Activated CD8-positive, alpha-beta memory T cell treated with anti-CD3 and anti-CD28 coated beads for 48 hours (primary cell): ENCODE data around the gene FRMD4A.

Experiments
- DNase-seq, 3 experiments: peaks; one replicate each; pipeline ENCODE4 v3.0.0-alpha.2; 2020; ENCODE audit warnings: low read depth in 2 of 3, low spot score in 2 of 3

FRMD4A gene

DNA sequence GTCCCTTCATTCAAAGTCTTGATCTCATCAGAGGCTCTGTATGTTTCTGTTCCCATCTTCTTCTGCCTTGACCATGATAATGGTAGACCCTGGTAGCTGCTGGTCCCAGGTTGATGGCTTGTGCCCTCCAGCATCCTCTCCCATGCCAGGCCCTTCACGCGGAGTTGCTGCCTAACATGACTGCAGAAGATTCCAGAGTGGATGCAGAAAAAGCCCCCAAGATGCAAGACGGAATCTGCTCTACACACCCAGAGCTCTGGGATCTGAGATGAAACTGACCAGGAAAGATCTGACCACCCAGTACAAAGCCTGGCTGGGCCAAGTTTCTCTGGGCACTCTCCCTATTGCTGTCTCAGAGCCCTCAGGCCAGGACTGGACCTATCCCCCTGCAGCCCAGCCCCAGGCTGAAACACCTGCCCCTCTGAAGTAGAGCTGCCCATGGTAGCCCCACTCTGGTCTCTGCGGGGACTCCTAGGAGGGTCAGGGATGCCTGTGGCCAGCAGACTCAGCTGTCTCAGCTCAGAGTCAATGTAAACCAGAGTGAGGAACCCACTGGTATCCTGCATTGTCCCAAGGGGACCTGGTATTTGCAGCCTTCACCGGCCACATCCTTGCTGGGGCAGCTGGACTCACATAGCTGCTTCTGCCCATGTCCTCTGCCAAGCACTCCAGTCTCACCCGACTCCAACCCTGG, 9.5 kb upstream of the FRMD4A start:
- DNase-seq = no peak

- DNase-seq = no peak
Observed at GRCh38 chr10:14336736-14337135, 6.0 kb upstream of the FRMD4A start.

GRCh38 chr10:14334771-14335170, 4.0 kb upstream of the FRMD4A start:
- no peak for DNase-seq

- no peak for DNase-seq
Observed at GRCh38 chr10:14333606-14334005, 2.9 kb upstream of the FRMD4A start.

GRCh38 chr10:14332903-14333302, 2.2 kb upstream of the FRMD4A start:
- no peak for DNase-seq

DNA sequence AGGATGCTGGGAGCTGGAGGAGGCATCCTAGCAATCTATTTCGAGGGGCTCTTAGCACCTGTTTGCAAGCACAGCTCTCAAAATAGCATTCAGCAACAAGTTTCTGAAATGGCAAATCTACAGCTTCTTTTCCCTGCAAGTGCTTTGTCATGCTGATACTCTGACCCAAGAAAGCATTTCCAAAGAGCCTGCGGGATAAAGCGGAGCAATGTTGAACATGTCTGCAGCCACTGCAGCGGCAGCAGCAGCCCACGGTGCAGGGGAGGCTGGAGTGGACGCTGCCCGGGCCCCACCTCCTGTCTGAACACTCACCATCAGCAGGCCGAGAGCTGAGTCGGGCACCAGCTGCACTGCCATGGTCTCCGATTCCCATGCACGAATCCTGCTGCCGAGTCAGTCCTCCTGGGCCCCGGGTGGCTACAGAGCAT, 964 bp downstream of the FRMD4A start:
- no peak for DNase-seq

DNA sequence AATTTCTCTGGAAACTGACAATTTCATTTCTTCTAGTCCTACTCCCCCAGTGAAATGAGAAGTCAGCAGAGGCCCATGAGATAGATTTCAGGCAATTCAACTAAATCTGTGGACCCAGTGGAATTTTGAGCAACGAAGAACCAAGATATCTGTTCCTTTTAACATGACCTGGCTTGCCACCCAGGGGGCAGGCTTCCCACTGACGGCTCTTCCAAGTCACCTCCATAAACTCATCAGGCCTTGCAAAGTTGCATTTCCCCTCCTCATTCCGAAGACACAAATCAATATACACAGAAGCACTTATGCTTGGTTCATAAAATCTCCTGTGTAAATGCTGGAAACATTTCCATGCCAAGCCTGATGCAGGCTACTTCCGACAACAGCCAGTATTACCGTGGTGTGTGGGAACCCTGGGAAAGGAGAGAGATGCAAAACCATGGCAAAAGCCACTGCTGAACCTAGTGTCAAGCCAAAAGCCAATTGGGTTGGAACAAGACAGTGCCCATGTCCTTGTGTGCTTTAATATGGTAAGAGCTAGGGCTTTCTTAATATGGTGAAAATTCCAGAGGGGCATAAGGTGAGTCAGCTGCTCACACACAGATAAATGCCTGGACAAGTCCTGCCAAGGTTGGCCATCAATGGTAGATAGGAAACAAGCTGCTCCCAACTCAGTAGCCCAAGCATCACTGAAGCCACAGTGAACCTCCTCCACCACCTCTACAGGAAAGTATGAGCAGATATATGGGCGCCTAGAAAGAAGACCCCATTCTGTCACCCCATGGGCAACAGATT, 1.6 kb downstream of the FRMD4A start:
- no peak for DNase-seq

GRCh38 chr10:14327527-14327926, 3.2 kb downstream of the FRMD4A start:
- DNase-seq = no peak

GRCh38 chr10:14326581-14326980, 4.1 kb downstream of the FRMD4A start:
- no peak for DNase-seq

GRCh38 chr10:14325325-14325955, 5.3 kb downstream of the FRMD4A start:
- DNase-seq = peak in 2 of 3 experiments; percentile 10 to 12

GRCh38 chr10:14322526-14323188, 8.1 kb downstream of the FRMD4A start:
- DNase-seq = no peak

DNA sequence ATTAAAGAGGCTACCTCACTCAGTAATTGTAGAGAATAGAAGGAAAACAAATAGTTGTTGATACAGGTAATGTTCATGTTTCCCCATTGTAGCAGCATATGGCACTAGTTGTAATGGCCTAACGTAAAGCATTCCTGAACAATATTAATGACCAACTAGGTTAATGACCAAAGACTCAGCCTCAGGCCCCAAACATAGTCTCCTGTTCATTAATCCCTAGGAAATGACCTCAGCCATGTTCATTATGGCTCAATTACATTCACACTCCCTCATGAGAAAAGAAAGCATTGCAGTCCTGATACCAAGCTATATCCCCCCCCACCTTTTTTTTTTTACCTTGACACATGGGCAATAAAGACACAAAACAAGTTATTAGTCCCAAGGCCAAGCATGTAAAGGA, 12.7 kb downstream of the FRMD4A start:
- no peak for DNase-seq

DNA sequence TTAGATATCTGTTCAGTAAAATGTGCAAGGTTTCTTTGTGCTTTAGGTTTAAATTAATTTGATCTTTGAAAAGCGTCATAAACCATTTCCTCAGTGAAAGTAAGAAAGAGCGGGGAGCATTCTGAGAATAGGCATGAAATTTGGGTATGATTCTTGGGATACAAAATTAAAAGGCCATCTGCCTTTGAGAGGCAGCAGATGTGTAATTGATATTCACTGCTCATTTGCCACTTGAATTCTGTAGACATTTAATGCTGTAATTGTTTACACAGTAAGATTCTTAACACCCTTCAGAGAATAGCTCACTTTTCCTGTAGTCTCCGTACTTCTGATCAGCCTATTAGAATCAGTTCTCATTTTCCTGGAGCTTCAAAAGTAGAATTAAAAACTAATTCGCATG, 18.7 kb downstream of the FRMD4A start:
- DNase-seq = no peak

GRCh38 chr10:14311206-14311957, 19.3 kb downstream of the FRMD4A start:
- DNase-seq = no peak

- DNase-seq = no peak
Observed at GRCh38 chr10:14309593-14309992, 21.1 kb downstream of the FRMD4A start.

DNA sequence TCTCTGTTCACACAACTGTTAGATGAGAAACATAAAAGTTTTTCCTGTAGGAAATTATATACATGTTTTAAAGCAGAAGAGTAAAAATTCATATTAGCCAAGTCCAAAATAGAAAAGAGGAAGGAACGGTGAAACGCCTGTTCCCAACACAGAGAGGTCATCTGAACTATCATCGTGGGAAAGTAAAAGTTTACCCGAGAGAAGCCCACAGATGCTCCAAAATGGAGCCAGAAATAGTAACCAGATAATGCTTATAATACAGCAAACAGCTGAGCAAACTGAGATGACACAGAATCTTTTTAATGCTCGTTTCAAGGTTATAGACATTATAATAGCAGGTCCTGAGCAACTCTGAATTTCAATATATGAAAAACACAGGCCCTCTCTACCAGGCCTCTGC, 24.5 kb downstream of the FRMD4A start:
- no peak for DNase-seq

GRCh38 chr10:14304046-14304445, 26.7 kb downstream of the FRMD4A start:
- no peak for DNase-seq

- DNase-seq = no peak
Observed at GRCh38 chr10:14302035-14302434, 28.7 kb downstream of the FRMD4A start.

DNA sequence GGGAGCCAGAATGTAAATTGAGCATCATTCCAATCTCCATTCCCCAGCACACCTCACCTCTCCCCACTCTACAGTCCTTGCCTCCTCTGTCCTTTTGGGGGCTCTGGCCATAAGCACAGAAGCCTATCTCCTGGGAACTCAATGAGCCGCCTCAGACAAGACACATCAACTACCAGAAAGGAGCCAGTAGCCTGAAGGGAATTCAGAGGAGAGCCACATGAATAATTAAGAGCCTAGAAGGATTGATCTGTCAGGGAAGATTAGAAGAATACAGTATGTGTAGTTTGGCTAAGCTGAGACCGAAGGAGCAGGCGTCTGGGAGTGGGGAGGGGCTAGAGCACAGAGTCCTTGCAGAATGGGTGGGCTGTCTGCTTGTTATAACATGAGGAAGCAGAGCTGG, 31.2 kb downstream of the FRMD4A start:
- no peak for DNase-seq

DNA sequence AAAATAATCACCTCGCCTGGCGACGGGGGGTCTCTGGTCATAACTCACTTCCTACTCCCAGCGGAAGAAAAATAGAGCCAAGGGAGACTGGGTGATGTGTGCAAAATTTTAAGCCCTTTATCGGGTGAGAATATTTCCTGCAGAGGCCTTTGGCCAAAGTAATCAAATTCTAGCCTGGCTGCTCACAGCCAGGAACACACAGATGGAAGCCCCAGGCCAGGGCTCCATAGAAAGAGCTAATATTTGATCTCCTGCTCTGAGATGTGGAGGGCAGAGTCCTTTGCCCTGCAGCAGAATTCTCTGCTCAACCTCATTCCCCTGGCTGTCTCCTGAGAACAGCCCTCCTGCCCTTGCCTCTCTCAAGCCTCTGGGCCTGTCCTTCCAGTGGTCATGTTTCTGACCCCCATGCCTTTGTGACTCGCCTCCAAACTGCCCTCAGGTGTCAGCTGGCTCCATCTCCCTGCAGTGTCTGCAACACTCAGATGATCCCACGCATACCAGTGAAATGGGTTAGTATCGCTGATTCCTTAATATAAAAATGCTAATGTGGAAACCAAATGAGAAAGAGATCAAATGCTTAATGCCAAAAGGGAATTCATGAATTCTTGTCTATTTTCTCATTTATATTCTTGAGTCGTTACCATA, 34.5 kb downstream of the FRMD4A start:
- DNase-seq = no peak
